Choroid plexus epithelial cell (primary cell): Measurements from ENCODE around the gene IFT88.

ENCODE experiments used
- DNase-seq: peaks from one replicate; pipeline ENCODE4 v3.0.0-alpha.2; 2010; ENCODE audit warnings: low read depth
- H3K4me3 ChIP-seq: 2 replicates; pipeline ENCODE4 v1.5.1; 2011; ENCODE audit warnings: low read depth, mild to moderate bottlenecking, control low read depth, low read length, moderate library complexity
- TF ChIP-seq, protein P1 (sequence below): conservative IDR thresholded peaks from 2 replicates; pipeline ENCODE4 v1.5.1; 2011; ENCODE audit warnings: low read depth, mild to moderate bottlenecking, control low read depth, inconsistent platforms, low read length, moderate library complexity

IFT88 gene

DNA sequence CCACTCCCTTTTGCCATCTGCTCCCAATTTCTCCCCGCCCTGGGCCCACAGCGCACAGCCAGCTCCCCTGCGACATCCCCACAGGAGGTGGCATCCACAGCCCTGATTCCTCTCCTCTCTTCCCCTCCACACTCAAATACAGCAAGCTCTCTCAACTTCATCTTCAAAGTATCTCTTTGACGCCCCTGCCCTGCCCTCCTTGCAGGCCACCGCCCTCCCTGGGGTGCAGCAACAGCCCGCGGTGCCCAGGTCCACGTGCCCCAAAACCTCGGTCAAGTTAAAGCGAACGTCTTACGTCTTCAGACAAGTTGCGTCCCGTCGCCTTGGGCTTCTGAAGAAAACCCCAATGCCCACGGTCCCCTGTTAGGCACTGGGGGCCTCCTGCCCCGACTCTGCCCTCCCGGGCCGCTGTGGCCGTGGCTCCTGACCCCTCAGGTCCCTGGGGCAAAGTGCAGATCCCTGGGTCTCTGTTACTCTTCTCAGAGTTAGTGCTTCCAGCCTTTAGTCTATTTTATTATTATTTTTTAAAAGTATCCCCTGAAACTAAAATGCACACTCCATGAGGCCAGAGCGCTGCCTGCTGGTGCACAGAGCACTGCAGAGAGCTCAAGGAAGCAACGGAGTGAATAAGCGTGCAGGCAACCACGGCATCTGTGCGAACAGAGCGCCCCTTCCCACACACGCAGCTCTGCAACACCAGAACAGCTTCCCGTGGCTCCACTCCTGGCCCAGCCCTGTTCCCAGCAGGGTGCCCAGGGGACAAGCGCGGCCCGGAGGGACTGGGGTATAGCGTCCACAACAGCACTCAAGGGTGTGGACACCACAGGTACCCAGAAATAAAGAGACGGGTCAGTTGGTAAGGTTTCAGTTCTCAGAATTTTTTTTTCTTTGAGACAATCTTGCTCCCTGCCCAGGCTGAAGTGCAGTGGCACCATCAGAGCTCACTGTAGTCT is 163.0 kb downstream of the IFT88 start:
- TF ChIP-seq, protein P1, sequence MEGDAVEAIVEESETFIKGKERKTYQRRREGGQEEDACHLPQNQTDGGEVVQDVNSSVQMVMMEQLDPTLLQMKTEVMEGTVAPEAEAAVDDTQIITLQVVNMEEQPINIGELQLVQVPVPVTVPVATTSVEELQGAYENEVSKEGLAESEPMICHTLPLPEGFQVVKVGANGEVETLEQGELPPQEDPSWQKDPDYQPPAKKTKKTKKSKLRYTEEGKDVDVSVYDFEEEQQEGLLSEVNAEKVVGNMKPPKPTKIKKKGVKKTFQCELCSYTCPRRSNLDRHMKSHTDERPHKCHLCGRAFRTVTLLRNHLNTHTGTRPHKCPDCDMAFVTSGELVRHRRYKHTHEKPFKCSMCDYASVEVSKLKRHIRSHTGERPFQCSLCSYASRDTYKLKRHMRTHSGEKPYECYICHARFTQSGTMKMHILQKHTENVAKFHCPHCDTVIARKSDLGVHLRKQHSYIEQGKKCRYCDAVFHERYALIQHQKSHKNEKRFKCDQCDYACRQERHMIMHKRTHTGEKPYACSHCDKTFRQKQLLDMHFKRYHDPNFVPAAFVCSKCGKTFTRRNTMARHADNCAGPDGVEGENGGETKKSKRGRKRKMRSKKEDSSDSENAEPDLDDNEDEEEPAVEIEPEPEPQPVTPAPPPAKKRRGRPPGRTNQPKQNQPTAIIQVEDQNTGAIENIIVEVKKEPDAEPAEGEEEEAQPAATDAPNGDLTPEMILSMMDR: no peak

DNA sequence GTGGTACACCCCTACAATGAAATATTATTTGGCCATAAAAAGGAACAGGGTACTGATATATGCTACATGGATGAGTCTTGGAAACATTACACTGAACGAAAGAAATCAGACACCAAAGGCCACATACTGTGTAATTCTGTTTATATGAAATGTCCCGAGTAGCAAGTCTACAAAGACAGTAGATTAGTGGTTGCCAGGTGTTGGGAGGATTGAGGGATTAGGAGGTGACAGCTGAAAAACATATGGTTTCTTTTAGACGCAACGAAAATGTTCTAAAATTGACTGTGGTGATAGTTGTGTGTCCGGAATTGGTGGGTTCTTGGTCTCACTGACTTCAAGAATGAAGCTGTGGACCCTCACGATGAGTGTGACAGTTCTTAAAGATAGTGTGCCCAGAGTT is 171.7 kb downstream of the IFT88 start:
- DNase-seq: no peak
- TF ChIP-seq, protein P1: no peak
- H3K4me3 ChIP-seq: no peak overlapping the region

More for the DNA sequence above, 163.0 kb downstream of the IFT88 start:
- DNase-seq: no peak
- H3K4me3 ChIP-seq: no peak overlapping the region

DNA sequence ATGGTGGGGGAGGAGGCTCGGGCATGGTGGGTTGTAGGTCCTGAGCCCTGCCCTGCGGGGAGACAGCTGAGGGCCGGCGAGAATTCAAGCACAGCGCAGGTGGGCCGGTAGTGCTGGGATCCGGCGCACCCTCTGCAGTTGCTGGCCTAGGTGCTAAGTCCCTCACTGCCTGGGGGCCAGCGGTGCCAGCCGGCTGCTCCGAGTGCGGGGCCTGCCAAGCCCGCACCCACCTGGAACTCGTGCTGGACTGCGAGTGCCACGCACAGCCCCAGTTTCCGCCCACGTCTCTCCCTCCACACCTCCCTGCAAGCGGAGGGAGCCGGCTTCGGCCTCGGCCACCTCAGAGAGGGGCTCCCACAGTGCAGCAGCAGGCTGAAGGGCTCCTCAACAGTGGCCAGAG is 173.1 kb downstream of the IFT88 start:
- DNase-seq: no peak
- TF ChIP-seq, protein P1: no peak

More for the DNA sequence above, 173.1 kb downstream of the IFT88 start:
- no peak overlapping the region for H3K4me3 ChIP-seq
